IPS-NIHi11 (cell line): ENCODE data around the gene JMJD8.
A peak's percentile ranks its signal among the peaks of the same experiment; 100 is the strongest.

ENCODE experiments used
- DNase-seq: peaks from one replicate; pipeline ENCODE4 v3.0.0; 2012; ENCODE audit warnings: mixed read lengths, low spot score

Gene JMJD8

DNA sequence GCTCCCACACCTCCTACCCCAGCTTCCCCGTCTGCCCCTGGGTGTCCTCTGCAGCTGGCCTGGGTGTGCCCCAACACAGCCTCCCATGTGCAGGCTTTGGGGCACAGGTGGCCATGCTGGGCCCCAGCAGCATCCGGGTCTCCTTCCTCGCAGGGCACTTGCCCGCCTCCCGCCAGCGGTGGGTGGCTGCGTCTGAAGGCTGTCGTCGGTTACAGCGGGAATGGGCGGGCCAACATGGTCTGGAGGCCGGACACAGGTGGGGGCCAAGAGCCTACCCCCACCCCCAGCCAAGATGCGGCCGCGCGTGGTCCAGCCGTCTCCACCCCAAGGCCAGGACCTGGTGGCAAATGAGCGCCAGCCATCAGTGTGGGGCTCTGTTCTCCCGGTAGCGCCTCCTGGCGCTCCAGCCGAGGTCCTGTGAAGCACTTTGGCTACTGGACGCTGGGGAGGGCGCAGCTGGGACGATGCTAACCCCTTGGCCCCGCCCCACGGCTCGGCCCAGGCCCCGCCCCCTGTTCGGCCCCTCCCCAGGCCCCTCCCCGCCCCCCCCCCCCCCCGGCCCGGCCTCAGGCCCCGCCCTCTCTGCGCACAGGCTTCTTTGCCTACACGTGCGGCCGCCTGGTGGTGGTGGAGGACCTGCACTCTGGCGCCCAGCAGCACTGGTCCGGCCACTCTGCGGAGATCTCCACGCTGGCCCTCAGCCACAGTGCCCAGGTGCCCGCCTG lies 23.5 kb downstream of the JMJD8 start:
- peak; percentile 97 for DNase-seq

DNA sequence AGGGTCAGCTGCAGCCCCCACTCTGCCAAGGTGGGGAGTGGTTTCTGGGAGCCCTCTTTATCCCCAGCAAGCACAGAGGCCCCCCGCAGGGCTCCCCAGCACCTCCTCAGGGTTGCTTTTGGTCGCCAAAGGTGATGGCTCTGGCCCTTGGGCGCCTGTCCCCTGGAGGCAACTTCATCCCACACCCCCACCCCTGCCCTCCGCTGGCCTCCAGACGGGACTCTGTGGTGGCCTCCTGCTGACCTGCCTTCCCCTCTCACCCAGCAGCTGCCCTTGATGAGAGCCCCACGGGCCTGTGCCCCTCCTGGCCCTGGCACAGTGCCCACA lies 24.0 kb downstream of the JMJD8 start:
- DNase-seq: no peak

DNA sequence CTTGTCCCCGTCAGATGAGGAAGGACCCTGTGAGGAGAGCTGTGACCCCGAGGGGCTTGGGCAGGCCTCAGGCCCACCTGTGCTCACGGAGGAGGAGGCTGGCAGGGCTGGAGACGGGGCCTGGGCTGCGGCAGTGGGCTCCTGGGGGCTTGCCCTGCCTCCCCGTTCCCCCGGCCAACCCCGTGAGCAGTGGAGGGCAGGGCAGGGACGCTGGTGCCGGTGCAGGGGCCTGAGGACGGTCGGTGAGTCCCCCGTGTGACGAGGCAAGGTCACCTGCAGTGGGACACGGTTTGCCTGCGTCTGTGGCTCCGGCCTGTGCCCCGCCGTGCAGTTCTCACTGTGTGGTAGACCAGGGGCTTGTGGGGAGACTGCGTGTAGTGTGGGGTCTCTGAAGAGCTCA lies 24.5 kb downstream of the JMJD8 start:
- DNase-seq: no peak

DNA sequence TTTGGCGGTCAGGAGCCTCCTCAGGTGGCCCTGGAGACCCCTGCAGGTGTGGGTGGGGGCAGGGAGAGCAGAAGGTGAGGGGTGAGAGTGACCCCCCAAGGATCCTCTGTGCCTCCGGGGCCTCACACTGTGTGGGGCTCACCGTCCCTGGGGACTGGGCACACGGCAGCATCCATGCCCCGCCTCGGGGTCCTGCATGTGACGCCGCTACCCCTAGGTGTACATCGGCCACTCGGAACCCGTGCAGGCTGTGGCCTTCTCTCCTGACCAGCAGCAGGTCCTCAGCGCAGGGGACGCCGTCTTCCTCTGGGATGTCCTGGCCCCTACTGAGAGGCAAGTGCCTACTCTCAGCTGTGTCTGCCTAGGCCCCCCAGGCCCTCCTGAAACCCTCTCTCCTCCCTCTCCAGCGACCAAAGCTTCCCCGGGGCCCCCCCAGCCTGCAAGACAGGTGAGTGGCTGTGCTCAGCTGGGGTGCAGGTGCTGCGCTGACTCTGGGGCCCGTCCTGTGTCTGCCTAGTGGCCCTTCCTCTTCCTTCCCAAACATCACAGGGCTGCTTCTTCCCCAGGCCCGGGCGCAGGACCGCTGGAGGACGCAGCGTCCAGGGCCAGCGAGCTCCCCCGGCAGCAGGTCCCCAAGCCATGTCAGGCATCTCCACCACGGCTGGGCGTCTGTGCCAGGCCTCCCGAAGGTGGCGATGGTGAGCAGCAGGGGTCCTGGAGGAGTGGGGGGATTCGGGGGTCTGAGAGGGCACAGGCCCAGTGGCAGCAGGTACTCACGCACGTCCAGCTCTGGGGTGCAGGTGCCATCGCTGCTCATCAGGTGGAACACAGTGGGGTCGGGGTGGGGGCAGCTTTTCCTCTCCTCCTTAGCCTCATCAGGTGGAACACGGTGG lies 25.2 kb downstream of the JMJD8 start:
- DNase-seq: no peak

DNA sequence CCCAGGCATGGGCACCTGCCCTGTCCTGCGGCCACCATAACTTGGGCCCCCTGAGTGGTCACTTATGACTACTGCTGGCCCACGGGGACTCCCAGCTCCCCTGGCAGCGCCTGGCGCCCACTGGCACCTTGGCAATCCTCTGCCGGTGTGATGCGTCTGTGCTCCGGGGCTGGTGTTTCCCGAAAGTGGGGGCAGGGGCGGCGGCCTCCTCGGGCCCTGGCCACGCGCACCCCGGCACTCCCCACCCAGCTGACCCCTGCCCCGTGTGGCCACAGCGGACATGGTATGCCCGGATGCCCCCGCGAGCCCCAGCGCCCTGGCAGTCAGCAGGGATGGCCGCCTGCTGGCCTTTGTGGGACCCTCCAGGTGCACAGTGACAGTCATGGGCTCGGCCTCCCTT lies 26.6 kb downstream of the JMJD8 start:
- DNase-seq: no peak

DNA sequence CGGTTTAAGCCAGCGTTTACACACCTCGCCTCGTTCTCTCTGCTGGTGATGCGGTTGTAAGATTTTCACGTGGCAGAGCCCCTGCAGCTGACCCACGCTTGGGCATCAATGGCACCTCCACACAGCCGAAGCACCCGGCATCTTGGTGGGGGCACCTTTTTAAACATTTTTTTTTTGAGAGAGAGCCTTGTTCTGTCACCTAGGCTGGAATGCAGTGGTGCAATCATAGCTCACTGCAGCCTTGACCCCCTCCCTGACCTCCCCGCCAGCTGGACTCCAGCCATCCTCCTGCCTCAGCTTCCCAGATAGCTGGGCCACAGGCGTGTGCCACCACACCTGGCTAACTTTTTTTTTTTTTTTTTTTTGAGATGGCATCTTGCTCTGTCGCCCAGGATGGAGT lies 30.1 kb downstream of the JMJD8 start:
- DNase-seq: no peak

DNA sequence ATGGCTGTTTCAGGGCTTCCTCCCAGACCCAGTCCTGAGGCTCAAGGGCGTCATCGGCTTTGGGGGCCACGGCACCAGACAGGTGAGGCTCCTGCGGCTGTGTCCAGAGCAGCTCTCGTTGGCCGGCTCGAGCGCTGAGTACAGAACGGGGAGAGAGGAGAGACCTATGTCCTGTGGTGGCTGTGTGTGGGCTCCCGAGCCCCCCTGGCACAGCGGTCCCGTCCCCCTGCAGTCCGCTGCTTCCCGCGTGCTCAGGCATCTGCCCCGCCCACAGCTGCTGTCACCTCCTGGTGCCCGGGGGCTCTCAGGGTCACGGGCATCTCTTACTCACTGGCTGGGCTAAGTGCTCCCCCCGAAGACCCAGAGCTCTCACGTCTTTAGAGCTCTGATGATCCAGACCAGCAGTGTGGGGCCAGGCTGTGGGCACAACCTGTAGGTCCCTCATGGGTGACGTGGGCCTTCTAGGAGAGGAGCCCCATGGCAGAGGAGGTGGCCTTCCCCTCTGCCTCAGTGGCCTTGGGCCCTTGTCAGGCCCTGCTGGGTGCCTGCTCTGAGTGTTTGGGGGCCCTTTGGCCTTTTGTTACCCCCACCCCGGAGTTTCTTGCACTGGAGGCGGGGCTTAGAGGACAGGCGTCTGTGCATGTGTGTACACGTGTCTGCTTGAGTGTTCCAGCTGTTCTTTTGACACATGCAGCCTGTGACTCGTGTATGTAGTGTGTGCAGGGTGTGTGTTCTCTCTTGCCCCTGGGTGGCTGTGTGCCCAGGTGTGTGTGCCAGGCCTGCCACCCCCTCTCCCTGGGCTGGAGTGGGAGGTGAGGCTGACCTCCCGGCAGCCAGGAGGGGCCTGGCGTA lies 31.5 kb downstream of the JMJD8 start:
- no peak for DNase-seq

DNA sequence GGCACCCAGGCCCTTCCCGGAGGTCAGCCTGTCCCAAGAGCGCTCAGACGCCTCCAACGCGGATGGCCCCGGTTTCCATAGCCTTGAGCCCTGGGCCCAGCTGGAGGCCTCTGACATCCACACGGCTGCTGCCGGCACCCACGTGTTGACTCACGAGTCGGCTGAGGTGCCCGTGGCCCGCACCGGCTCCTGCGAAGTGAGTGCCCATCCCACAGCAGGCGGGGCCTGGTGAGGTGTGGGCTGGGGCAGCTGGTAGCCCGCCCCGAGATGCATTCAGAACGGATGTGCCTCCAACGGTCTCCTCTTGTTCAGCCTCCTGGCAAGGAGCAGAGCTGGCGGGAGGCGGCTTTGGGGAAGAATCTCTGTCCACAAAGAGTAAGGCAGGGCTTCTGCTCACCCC lies 32.3 kb downstream of the JMJD8 start:
- DNase-seq: no peak

DNA sequence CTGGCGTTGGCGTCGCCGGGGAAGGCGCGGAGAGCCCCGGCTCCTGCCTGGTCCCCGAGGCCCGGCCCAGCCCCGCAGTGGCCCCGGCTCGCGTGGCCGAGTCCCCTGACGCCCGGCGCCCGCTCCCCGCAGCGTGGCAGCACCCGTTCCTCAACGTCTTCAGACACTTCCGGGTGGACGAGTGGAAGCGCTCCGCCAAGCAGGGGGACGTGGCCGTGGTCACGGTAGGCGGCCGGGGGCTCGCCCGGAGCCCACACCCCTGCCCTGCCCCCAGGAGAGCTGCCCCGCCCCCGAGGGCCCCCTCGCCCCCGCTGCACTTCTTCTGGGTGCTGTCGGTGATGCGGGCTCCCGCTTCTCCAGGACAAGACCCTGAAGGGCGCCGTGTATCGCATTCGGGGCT lies 34.5 kb downstream of the JMJD8 start:
- peak; percentile 41 for DNase-seq

DNA sequence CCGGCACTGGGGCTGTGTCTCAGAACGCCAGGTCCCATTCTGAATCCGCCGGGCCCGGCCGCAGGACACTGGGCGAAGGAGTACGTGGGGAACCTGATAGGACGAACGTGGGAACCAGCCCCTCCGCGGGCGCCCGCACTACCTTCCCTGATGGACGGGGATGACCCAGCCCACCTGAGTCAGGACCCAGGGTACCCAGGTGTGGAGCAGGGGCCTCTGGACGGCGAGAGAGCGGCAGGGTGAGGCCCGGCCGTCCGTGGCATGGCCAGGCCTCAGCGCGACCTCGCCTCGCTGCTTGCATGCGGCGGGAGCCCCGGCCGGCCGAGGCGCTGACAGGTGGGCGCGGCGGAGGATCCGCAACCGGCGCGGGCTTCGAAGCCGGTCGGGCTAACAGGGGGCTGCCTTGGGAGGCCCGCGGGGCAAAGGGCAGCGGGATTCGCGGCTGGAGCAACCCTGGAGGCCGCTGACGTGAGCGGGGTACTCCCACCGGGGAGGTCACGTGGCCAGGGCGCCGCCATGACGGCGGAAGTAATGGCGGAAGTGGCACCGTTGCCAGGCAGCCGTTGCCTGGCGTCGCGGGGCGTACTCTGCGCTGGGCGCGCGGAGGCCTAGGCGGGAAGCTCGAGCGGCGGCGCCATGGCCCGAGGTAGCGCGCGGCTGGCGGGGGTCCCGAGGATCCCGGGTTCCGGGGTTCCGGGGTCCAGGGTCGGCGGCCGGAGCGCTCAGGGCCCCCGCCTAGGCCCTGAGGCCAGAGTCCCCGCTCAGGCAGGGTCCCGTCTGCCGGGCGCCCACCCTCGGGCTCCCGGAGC lies 35.1 kb downstream of the JMJD8 start, which contains the start of gene WDR90:
WDR90 (plus strand) TSS at position 585 of the 809 bp plus-strand sequence; CDS start at position 637, 52 bp downstream.
- DNase-seq: peak; percentile 100

DNA sequence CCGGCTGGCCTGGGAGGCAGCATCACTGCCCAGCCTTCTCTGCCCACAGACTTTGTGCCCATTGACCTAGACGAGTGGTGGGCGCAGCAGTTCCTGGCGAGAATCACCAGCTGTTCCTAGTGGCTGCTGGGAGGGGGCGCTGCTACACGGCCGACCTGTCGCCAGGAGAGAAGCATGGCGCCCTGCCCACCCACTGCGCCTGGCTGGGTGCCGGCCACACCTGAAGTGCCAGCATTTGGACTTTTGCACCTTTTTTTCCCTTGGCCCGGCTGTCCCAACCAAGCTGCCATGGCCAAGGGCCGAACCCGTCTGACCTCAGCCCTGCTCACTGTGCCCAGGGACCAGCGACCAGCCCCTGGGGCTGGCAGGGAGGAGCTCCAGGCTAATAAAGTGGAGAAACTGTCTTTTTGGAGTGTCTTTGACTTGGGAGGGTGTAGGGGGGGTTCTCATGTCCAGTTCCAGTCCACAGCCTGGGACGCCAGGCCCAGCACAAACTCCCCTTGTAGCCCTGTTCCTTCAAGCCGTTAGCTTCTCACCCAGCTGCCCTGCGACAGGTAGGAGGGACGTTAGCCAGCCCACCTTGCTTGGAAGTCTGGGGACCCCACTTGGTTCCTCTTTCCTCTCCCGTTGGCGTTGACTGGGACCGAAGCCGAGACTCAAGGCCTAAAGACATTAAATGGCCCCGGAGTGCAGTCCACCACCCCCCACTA lies 35.9 kb downstream of the JMJD8 start:
- peak; percentile 75 for DNase-seq

DNA sequence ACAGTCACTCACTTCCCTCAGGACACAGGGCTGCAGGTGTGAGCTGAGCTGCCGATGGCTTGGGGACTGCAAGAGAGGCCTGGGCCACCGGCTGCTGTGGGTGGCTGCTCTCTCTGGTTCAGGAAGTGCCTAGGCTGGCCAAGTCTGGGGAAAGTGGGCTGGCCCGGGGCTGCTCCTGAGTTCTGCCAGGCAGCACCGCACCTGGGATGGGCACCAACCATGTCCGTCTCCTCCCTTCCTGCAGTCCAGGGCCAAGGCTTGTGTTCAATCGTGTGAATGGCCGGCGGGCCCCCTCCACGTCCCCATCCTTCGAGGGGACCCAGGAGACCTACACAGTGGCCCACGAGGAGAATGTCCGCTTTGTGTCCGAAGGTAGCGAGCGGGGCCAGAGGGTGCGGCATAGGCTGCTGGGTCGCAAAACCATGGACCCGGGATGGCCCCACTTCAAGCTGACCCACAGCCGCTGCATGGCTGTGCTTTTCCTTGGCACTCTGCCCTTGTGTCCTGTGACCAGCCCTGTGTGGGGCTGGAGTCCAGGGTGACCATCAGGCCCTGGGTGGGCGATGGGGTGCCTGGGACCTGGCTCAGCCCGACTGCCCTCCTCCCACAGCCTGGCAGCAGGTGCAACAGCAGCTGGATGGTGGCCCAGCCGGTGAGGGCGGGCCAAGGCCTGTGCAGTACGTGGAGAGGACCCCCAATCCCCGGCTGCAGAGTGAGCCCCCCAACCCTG lies 36.8 kb downstream of the JMJD8 start:
- DNase-seq: no peak

DNA sequence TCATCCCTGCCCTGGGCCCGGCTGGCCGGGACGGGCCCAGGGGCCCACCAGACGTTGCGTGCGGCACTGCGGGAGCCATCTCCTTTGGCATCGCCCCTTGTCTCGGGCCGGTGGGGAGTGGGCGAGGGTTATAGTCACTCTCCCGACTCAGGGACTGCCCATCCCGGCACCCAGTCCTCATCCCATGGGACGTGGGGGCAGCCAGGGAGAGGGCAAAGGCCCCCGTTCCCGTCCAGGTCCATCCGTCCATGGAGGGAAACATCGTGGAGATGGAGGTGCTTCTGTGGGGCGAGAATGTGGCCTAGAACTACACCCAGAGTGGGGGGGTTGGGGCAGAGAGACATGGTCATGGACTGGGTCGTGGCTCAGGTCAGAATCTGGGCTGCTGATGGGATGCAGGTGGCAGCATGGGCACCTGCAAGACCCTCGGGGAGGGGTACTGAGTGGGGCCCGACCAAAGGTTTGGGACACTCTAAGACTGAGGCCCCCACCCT lies 37.4 kb downstream of the JMJD8 start:
- no peak for DNase-seq

DNA sequence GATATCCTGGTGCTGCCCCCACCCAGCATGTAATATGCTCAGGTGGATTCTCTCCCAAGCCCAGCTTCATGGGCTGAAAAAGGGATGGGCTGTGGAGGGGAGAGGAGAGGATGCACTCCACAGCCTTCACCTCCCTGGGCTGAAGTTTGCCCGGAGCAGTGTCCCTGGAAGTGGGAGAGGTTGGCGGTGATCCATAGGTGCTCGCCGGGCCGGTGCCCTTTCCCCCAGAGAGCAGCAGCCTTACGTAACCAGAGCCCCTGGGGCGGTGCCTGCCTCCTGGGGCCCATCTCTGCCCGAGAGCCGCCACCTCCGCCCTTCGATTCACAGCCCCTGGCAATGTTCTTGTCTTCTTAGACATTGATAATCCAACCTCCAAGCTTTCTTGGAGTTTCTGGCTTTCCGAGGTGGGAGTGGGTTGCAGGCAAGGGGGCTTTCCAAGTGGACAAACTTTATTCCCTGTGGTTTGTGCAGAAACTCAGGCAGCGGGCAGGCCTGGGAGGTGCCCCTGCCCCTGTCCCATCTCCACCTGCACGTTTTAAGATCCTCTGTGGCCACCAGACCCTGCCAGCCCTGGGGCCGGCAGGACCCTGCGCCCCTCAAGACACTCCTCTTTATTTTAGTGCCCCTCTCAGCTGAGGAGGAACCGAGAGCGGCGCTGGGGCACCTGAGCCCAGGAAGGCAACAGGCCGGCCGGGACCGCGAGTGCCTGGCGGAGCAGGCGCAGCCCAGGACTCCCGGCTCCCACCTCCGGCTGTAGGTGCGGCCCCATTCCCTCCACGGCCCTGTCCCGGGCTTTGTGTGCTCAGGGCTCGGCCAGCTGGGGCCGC lies 38.1 kb downstream of the JMJD8 start:
- DNase-seq: no peak

DNA sequence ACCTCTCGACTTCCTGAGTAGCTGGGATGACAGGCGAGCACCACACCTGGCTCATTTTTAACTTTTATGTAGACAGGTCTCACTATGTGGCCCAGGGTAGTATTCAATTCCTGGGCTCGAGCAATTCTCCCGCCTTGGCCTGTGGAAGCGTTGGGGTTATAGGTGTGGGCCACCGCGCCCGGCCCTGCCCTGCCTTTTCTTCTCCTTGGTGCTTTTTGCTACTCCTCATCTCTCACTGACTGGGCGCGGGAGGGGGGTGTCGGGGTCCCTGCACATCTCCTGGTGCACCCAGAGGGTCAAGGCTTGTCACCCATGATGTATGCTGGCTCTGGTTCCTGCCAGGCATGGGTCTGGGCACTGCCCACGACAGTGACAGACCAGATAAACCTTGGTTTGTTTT lies 39.6 kb downstream of the JMJD8 start:
- DNase-seq: no peak

DNA sequence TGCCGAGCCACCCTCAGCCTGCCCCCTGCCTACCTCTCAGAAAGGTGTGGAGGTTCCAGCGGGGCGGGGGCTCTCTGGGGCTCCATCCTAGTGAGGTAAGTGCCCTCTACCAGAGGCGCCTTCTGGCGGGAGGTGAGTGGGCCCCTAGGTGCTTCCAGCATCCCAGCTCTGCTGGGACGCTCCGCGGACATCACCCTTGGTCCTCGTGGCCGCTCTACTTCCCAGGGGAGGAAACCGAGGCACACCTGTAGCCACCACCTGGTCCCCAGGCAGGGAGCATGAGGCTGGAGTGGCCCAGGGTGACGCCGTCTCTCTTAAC lies 41.1 kb downstream of the JMJD8 start:
- no peak for DNase-seq

DNA sequence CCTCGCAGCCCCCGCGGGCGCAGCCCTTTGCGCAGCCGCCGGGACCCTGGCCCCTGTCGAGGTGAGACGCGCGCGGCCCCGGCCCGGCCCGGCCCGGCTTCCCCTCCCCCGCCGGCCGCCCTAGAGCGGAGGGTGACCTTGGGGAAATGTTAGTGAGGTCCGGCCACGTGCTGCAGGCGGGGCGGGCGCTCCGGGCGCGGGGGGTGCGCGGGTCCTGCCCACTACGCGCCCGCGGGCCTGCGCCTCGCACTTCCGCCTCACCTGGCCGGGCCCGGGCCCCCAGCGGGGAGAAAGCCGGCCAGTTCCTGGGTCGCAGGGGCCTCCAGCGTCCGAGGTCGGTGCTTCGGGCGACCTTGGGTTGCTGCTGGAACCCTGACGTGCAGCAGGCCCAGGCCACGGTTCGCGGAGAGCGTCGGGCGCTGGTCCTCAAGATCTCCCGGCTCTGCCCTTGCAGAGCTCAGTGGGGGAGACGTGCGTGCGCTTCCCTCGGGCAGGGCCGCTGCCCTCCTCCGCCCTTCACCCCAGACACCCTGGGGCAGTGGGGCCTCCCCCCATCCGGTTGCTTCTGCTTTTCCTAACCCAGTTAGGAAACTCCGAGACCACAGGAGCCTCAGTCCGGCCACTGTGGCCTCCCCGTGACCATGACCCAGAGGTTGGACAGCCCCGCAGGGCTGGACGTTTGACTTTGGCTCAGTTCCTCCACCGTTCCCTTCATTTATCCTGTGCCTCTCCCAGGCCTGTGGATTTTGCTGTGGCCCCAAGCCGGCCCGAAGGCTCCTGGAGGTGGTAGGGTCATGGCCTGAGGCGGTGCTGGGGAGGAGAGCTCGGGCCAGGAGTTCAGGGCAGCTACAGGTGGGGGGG lies 41.7 kb downstream of the JMJD8 start:
- peak; percentile 56 for DNase-seq
